ENCODE results near the gene FANK1. TPM values are rescaled to one million over a fixed set of nuclear protein-coding genes. Genes with fewer than 3 reads are reported as not detected.

The FANK1 gene
- polyA plus RNA-seq, 1 donor from 2014 or later = 3.1 TPM

DNA sequence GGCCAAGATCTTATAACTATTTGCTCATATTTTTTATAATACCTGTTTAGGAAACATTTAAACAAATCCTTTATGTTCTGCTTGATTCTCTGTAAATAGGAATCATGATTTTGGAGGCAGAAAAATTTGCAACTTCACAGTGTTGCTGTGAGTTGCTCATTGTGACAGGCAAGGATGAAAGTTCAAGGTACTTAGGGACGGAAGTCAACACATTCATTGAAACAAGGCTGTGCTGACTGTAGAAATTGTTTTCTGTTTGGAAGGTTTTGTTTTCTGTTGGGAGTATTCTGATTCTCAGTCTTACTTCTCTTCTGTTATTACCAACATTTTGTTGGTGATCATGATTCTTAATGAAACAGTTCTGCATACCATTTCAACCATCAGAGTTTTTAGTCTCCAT, 54.9 kb downstream of the FANK1 start:
- Histone ChIP-seq H3K36me3 (ENCODE audit: insufficient read depth, low read length) (no peaks in the 10 kb centered on the region), H3K9ac (ENCODE audit: low read length) (no peak overlapping the region), H3K9me2 (ENCODE audit: insufficient read depth, low read length) (no peaks in the 10 kb centered on the region), H3K27ac (ENCODE audit: low read length) (no peak overlapping the region), H3F3A (ENCODE audit: insufficient read depth, low read length, poor library complexity, severe bottlenecking) (no peaks in the 10 kb centered on the region), H3K4me3 (ENCODE audit: low read length) (no peak overlapping the region), H3K79me2 (replicated peaks; ENCODE audit: insufficient read depth, low read length) (no peaks in the 10 kb centered on the region), H2AFZ (ENCODE audit: low read depth, low read length) (no peak overlapping the region), H3K27me3 (ENCODE audit: insufficient read depth, low read depth, low read length) (no peaks in the 10 kb centered on the region), H4K20me1 (ENCODE audit: insufficient read depth) (no peaks in the 10 kb centered on the region), H3K9me3 (ENCODE audit: low read length) (no peaks in the 10 kb centered on the region), H3K4me2 (ENCODE audit: low read length) (no peak overlapping the region)
- no peak for TF ChIP-seq TAF1 (IDR thresholded peaks at IDR 0.05; ENCODE audit: low read depth)
- TF ChIP-seq POLR2AphosphoS5 (IDR thresholded peaks at IDR 0.05) = no peak
- no peak for TF ChIP-seq SMC3 (conservative IDR thresholded peaks at IDR 0.05; ENCODE audit: poor library complexity)
- TF ChIP-seq, protein P1, sequence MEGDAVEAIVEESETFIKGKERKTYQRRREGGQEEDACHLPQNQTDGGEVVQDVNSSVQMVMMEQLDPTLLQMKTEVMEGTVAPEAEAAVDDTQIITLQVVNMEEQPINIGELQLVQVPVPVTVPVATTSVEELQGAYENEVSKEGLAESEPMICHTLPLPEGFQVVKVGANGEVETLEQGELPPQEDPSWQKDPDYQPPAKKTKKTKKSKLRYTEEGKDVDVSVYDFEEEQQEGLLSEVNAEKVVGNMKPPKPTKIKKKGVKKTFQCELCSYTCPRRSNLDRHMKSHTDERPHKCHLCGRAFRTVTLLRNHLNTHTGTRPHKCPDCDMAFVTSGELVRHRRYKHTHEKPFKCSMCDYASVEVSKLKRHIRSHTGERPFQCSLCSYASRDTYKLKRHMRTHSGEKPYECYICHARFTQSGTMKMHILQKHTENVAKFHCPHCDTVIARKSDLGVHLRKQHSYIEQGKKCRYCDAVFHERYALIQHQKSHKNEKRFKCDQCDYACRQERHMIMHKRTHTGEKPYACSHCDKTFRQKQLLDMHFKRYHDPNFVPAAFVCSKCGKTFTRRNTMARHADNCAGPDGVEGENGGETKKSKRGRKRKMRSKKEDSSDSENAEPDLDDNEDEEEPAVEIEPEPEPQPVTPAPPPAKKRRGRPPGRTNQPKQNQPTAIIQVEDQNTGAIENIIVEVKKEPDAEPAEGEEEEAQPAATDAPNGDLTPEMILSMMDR (IDR thresholded peaks at IDR 0.05; ENCODE audit: poor library complexity, severe bottlenecking) = no peak
- no peak for TF ChIP-seq MXI1 (conservative IDR thresholded peaks at IDR 0.05; ENCODE audit: poor library complexity, severe bottlenecking)
- TF ChIP-seq REST (IDR thresholded peaks at IDR 0.05; ENCODE audit: borderline replicate concordance) = no peak
- no peak for TF ChIP-seq RAD21 (conservative IDR thresholded peaks at IDR 0.05)
- no peak for TF ChIP-seq EP300 (conservative IDR thresholded peaks at IDR 0.05; ENCODE audit: poor library complexity, severe bottlenecking)
- no peak for TF ChIP-seq EZH2 (IDR thresholded peaks at IDR 0.05; ENCODE audit: borderline replicate concordance, insufficient read depth, low read length, poor library complexity, severe bottlenecking)

- no peak overlapping the region for H2AFZ ChIP-seq (ENCODE audit: low read depth, low read length)
Measured at GRCh38 chr10:125953778-125954385, 57.5 kb downstream of the FANK1 start.

More at GRCh38 chr10:125953778-125954385, 57.5 kb downstream of the FANK1 start:
- Histone ChIP-seq H4K20me1 (ENCODE audit: insufficient read depth) (no peaks in the 10 kb centered on the region), H3K9me3 (ENCODE audit: low read length) (no peaks in the 10 kb centered on the region), H3K4me3 (ENCODE audit: low read length) (no peak overlapping the region), H3K9me2 (ENCODE audit: insufficient read depth, low read length) (no peaks in the 10 kb centered on the region), H3K27me3 (ENCODE audit: insufficient read depth, low read depth, low read length) (no peaks in the 10 kb centered on the region), H3K9ac (ENCODE audit: low read length) (no peak overlapping the region), H3K27ac (ENCODE audit: low read length) (no peak overlapping the region), H3K4me2 (ENCODE audit: low read length) (no peak overlapping the region), H3F3A (ENCODE audit: insufficient read depth, low read length, poor library complexity, severe bottlenecking) (no peaks in the 10 kb centered on the region), H3K36me3 (ENCODE audit: insufficient read depth, low read length) (no peaks in the 10 kb centered on the region), H3K79me2 (replicated peaks; ENCODE audit: insufficient read depth, low read length) (no peaks in the 10 kb centered on the region)
- TF ChIP-seq TAF1 (IDR thresholded peaks at IDR 0.05; ENCODE audit: low read depth) = no peak

All from neural cell (in vitro differentiated cells).